OCI-LY7 (cell line): ENCODE results near the gene TPM4. TPM values are rescaled to one million over a fixed set of nuclear protein-coding genes. Genes with fewer than 3 reads are reported as not detected.
A peak's percentile ranks its signal among the peaks of the same experiment; 100 is the strongest.

Experiments used
- BruUV-seq: library from RNA; stranded (reverse); fragments of 400-500 nt; replicated peaks from 2 replicates; lab custom pipeline; 2021; lab: Mats Ljungman, UMichigan
- CTCF ChIA-PET: fragments of 300-600 bp; sonication (Branson Sonifier 250); formaldehyde crosslinking; loops from one replicate; lab custom pipeline; 2022; ENCODE audit warnings: antibody characterized with exemption; ENCODE audit not compliant: unreplicated experiment; lab: Charles Lee
- POLR2A ChIA-PET: fragments of 300-600 bp; sonication (Branson Sonifier 250); formaldehyde crosslinking; loops from one replicate; lab custom pipeline; 2022; ENCODE audit warnings: antibody characterized with exemption; lab: Charles Lee
- DNase-seq: peaks from one replicate; pipeline ENCODE4 v3.0.0-alpha.2; 2015; ENCODE audit warnings: low spot score
- H2AFZ ChIP-seq: fragments of 200-600 bp; sonication (generic), shearing (Covaris generic); 2 replicates; pipeline ENCODE4 v1.6.1; 2014; ENCODE audit warnings: mild to moderate bottlenecking, antibody characterized with exemption, low read length, moderate library complexity
- H3K27ac ChIP-seq: fragments of 200-600 bp; sonication (generic); 2 replicates; pipeline ENCODE4 v1.5.1; 2014; ENCODE audit warnings: mixed run types, low read depth, mild to moderate bottlenecking, moderate library complexity, low read length, inconsistent platforms; ENCODE audit not compliant: poor library complexity, severe bottlenecking
- H3K36me3 ChIP-seq: fragments of 200-600 bp; sonication (generic); 2 replicates; pipeline ENCODE4 v1.6.1; 2014; ENCODE audit warnings: mild to moderate bottlenecking, antibody characterized with exemption, low read length, moderate library complexity, mixed read lengths; ENCODE audit not compliant: insufficient read depth
- H3K4me1 ChIP-seq: fragments of 200-600 bp; sonication (generic); 2 replicates; pipeline ENCODE4 v1.5.1; 2014; ENCODE audit warnings: mild to moderate bottlenecking, low read length; ENCODE audit not compliant: insufficient read depth, poor library complexity, severe bottlenecking
- H3K4me2 ChIP-seq: fragments of 200-600 bp; sonication (generic); 2 replicates; pipeline ENCODE4 v1.6.1; 2014; ENCODE audit warnings: mild to moderate bottlenecking, low read length
- H3K4me3 ChIP-seq: fragments of 200-600 bp; sonication (generic); 2 replicates; pipeline ENCODE4 v1.5.1; 2014; ENCODE audit warnings: mild to moderate bottlenecking, low read depth, low read length; ENCODE audit not compliant: poor library complexity, severe bottlenecking
- H3K79me2 ChIP-seq: fragments of 200-600 bp; sonication (generic); 2 replicates; pipeline ENCODE4 v1.6.1; 2016; ENCODE audit warnings: low read depth, mild to moderate bottlenecking, low read length, moderate library complexity, mixed read lengths; ENCODE audit not compliant: insufficient read depth
- H3K9me2 ChIP-seq: fragments of 200-600 bp; sonication (generic); 2 replicates; pipeline ENCODE4 v1.6.1; 2016; ENCODE audit warnings: mild to moderate bottlenecking, low read length, mixed read lengths; ENCODE audit not compliant: insufficient read depth
- H3K9me3 ChIP-seq: fragments of 200-600 bp; sonication (generic); 2 replicates; pipeline ENCODE4 v1.6.1; 2014; ENCODE audit warnings: mild to moderate bottlenecking, mixed run types, low read length, mixed read lengths
- H4K20me1 ChIP-seq: fragments of 200-600 bp; sonication (generic); 2 replicates; pipeline ENCODE4 v1.6.1; 2014; ENCODE audit warnings: mild to moderate bottlenecking, antibody characterized with exemption, low read length, moderate library complexity, mixed read lengths; ENCODE audit not compliant: insufficient read depth
- CTCF ChIP-seq: fragments of 200-600 bp; sonication (generic); conservative IDR thresholded peaks from 2 replicates; pipeline ENCODE4 v1.5.1; 2014; ENCODE audit warnings: mild to moderate bottlenecking, antibody characterized with exemption, low read length, moderate library complexity, mixed read lengths
- EZH2phosphoT487 ChIP-seq: fragments of 200-600 bp; sonication (generic); IDR thresholded peaks from 2 replicates; pipeline ENCODE4 v1.6.1; 2018; ENCODE audit warnings: low read depth, borderline replicate concordance, mild to moderate bottlenecking, mixed run types, antibody characterized with exemption, low read length, moderate library complexity, mixed read lengths
- intact Hi-C: fragments of 100-400 bp; cut with micrococcal nuclease; formaldehyde crosslinking; loops from one replicate; pipeline ENCODE4 v1.10.0; 2022; ENCODE audit not compliant: unreplicated experiment
- total RNA-seq, 2 experiments: library from RNA; depleted of rRNA in 1 of 2; stranded (reverse); fragments of >200 nt in 1 of 2; shearing (Covaris generic) in 1 of 2; gene quantifications; 2 replicates each; pipeline ENCODE4 v1.2.3, GENCODE V29; 2014 to 2022

TPM4 gene
- total RNA-seq, 2 experiments from 2014 or later, result 98.1 to 111 TPM

- intact Hi-C loops, result no loop called here
- Histone ChIP-seq H3K9me2 (no peaks in the 10 kb centered on the region), H3K79me2 (no peaks in the 10 kb centered on the region), H3K4me1 (peaks cover 17% of the 10 kb centered on the region), H3K9me3 (no peaks in the 10 kb centered on the region), H4K20me1 (no peaks in the 10 kb centered on the region), H3K4me2 (no peak overlapping the region), H2AFZ (no peak overlapping the region), H3K4me3 (no peak overlapping the region), H3K36me3 (peaks cover 66% of the 10 kb centered on the region), H3K27ac (peak overlapping the region; percentile 32)
- POLR2A ChIA-PET, result interaction anchor here (0.7 kb wide), 1 partner anchor 12 kb away, joined by 3 read pairs; no protein-coding TSS in a partner anchor
- no peak for DNase-seq
- BruUV-seq, result no TSS peak
- TF ChIP-seq CTCF, result no peak
- no peak for TF ChIP-seq EZH2phosphoT487
- CTCF ChIA-PET, result interaction anchor here (1.0 kb wide), 1 partner anchor 12 kb away, joined by 3 read pairs; no protein-coding TSS in a partner anchor
Observed at GRCh38 chr19:16133818-16134217, 57.5 kb downstream of the TPM4 start.

- POLR2A ChIA-PET, result no interaction called here
- peaks cover 17% of the 10 kb centered on the region for H3K4me1 ChIP-seq
- no TSS peak for BruUV-seq
- H3K27ac ChIP-seq, result peak overlapping the region; percentile 32
- H3K4me3 ChIP-seq, result no peak overlapping the region
- no peaks in the 10 kb centered on the region for H3K79me2 ChIP-seq
- DNase-seq, result no peak
- H3K9me3 ChIP-seq, result no peaks in the 10 kb centered on the region
- H3K4me2 ChIP-seq, result no peak overlapping the region
- no peaks in the 10 kb centered on the region for H3K9me2 ChIP-seq
- no peak overlapping the region for H2AFZ ChIP-seq
- TF ChIP-seq EZH2phosphoT487, result no peak
- no peak for TF ChIP-seq CTCF
- CTCF ChIA-PET, result interaction anchor here (0.7 to 1.0 kb wide), 2 partner anchors 11 to 82 kb away, joined by 3 read pairs; no protein-coding TSS in a partner anchor
- no peaks in the 10 kb centered on the region for H4K20me1 ChIP-seq
- intact Hi-C loops, result no loop called here
- H3K36me3 ChIP-seq, result peaks cover 59% of the 10 kb centered on the region
Observed at GRCh38 chr19:16134510-16134909, 58.2 kb downstream of the TPM4 start.

GRCh38 chr19:16135430-16136127, 59.3 kb downstream of the TPM4 start:
- POLR2A ChIA-PET, result interaction anchor here (0.5 kb wide), 1 partner anchor 940 kb away, joined by 7 read pairs; the partner anchor contains the start of gene MYO9B
- Histone ChIP-seq H3K79me2 (no peaks in the 10 kb centered on the region), H3K36me3 (peaks cover 49% of the 10 kb centered on the region), H2AFZ (no peak overlapping the region), H3K9me3 (no peaks in the 10 kb centered on the region), H3K27ac (no peak overlapping the region), H3K9me2 (no peaks in the 10 kb centered on the region), H4K20me1 (no peaks in the 10 kb centered on the region), H3K4me3 (no peak overlapping the region), H3K4me2 (no peak overlapping the region), H3K4me1 (peaks cover 18% of the 10 kb centered on the region)
- TF ChIP-seq CTCF (no peak), EZH2phosphoT487 (no peak)
- BruUV-seq, result no TSS peak
- intact Hi-C loops, result no loop called here
- no peak for DNase-seq
- CTCF ChIA-PET, result no interaction called here
